Mesothelial cell of epicardium (in vitro differentiated cells): Measurements from ENCODE around the gene CD44. TPM values are rescaled to one million over a fixed set of nuclear protein-coding genes. Genes with fewer than 3 reads are reported as not detected.
"Not testable (repeated sequence)": the region's sequence is repeated elsewhere in the genome, so short reads cannot be mapped to it uniquely, and the experiment has no call there.

Source experiments
- DNase-seq, 2 experiments: peaks; one replicate each; pipeline ENCODE4 v3.0.0; 2021; ENCODE audit warnings: low spot score in 2 of 2; ENCODE audit not compliant: unreplicated experiment in 2 of 2
- H3K27ac Mint-ChIP-seq: 2 replicates; pipeline ENCODE4 v1.8.0; 2021; ENCODE audit warnings: mixed read lengths
- H3K27me3 Mint-ChIP-seq: 2 replicates; pipeline ENCODE4 v1.8.0; 2021; ENCODE audit warnings: low read depth, mixed read lengths
- H3K36me3 Mint-ChIP-seq: 2 replicates; pipeline ENCODE4 v1.8.0; 2021; ENCODE audit warnings: mixed read lengths
- H3K4me1 Mint-ChIP-seq: 2 replicates; pipeline ENCODE4 v1.8.0; 2021; ENCODE audit warnings: mixed read lengths
- H3K4me3 Mint-ChIP-seq: 2 replicates; pipeline ENCODE4 v1.8.0; 2021; ENCODE audit warnings: mild to moderate bottlenecking, moderate library complexity, mixed read lengths
- H3K9me3 Mint-ChIP-seq: 2 replicates; pipeline ENCODE4 v1.8.0; 2021; ENCODE audit warnings: mixed read lengths
- CTCF ChIP-seq: fragments of 200-600 bp; sonication (generic); IDR thresholded peaks from one replicate; pipeline ENCODE4 v1.5.0; 2021; ENCODE audit warnings: antibody characterized with exemption; ENCODE audit not compliant: unreplicated experiment
- total RNA-seq: library from RNA; stranded (reverse); gene quantifications from 3 replicates; pipeline ENCODE4 v1.2.1, GENCODE V29; 2021

The CD44 gene
- total RNA-seq, 1 donor from 2014 or later: 1.9 TPM

GRCh38 chr11:35103366-35104208 is 35.4 kb upstream of the CD44 start:
- Mint-ChIP-seq H3K27ac (no peak overlapping the region), H3K27me3 (peaks cover 42% of the 10 kb centered on the region), H3K9me3 (no peaks in the 10 kb centered on the region), H3K4me3 (no peak overlapping the region), H3K36me3 (no peaks in the 10 kb centered on the region), H3K4me1 (no peaks in the 10 kb centered on the region)
- no peak for TF ChIP-seq CTCF
- no peak for DNase-seq

DNA sequence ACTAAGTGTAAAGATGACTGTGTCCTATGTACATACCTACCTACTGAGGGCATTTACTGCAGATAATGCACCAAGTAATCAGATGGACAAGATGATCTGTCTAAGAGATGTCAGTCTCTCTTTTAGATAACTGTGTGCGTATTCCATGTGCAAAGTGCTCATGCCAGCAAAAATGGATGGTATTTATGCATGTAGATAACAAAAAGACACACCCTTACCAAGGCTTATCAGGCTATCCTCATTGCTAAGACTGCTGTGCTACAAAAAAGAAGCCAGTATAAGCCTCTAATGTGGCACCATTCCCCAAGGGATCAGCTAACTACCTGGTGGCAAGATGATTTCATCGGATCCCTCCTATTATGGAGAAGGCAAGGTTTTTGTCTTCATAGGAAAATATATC is 34.3 kb upstream of the CD44 start:
- no peaks in the 10 kb centered on the region for H3K4me1 Mint-ChIP-seq
- H3K27ac Mint-ChIP-seq: no peak overlapping the region
- TF ChIP-seq CTCF: no peak
- DNase-seq: no peak
- no peaks in the 10 kb centered on the region for H3K36me3 Mint-ChIP-seq
- peaks cover 46% of the 10 kb centered on the region for H3K27me3 Mint-ChIP-seq
- no peak overlapping the region for H3K4me3 Mint-ChIP-seq
- peaks cover 3% of the 10 kb centered on the region for H3K9me3 Mint-ChIP-seq

- TF ChIP-seq CTCF: no peak
- peaks cover 3% of the 10 kb centered on the region for H3K9me3 Mint-ChIP-seq
- H3K27ac Mint-ChIP-seq: no peak overlapping the region
- H3K36me3 Mint-ChIP-seq: no peaks in the 10 kb centered on the region
- no peak overlapping the region for H3K4me3 Mint-ChIP-seq
- no peak for DNase-seq
- H3K27me3 Mint-ChIP-seq: peaks cover 46% of the 10 kb centered on the region
- H3K4me1 Mint-ChIP-seq: no peaks in the 10 kb centered on the region
Observed at GRCh38 chr11:35105319-35106079, 33.5 kb upstream of the CD44 start.

- TF ChIP-seq CTCF: no peak
- Mint-ChIP-seq H3K27me3 (peaks cover 46% of the 10 kb centered on the region), H3K4me1 (peaks cover 9% of the 10 kb centered on the region), H3K27ac (no peak overlapping the region), H3K36me3 (no peaks in the 10 kb centered on the region), H3K4me3 (no peak overlapping the region), H3K9me3 (peaks cover 3% of the 10 kb centered on the region)
- no peak for DNase-seq
Observed at GRCh38 chr11:35106595-35106994, 32.4 kb upstream of the CD44 start.

GRCh38 chr11:35107861-35108260 is 31.1 kb upstream of the CD44 start:
- no peak overlapping the region for H3K4me3 Mint-ChIP-seq
- TF ChIP-seq CTCF: no peak
- peaks cover 49% of the 10 kb centered on the region for H3K27me3 Mint-ChIP-seq
- DNase-seq: no peak
- peaks cover 9% of the 10 kb centered on the region for H3K4me1 Mint-ChIP-seq
- no peaks in the 10 kb centered on the region for H3K36me3 Mint-ChIP-seq
- no peak overlapping the region for H3K27ac Mint-ChIP-seq
- H3K9me3 Mint-ChIP-seq: peaks cover 3% of the 10 kb centered on the region

DNA sequence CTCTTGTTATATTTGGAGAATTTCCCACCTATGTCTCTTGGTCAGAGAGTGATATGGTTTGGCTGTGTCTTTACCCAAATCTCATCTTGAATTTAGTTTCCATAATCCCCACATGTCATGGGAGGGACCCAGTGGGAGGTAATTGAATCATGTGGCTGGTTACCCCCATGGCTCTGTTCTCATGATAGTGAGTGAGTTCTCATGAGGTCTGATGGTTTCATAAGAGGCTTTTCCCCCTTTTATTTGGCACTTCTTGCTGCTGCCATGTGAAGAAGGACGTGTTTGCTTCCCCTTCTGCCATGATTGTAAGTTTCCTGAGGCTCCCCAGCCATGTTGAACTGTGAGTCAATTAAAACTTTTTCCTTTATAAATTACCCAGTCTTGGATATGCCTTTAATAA is 30.6 kb upstream of the CD44 start:
- H3K27ac Mint-ChIP-seq, H3K4me3 Mint-ChIP-seq, H3K36me3 Mint-ChIP-seq, H3K9me3 Mint-ChIP-seq, H3K4me1 Mint-ChIP-seq, DNase-seq: not testable (repeated sequence)
- peaks cover 53% of the 10 kb centered on the region for H3K27me3 Mint-ChIP-seq
